ENCODE data around the gene ARHGAP45. TPM values are rescaled to one million over a fixed set of nuclear protein-coding genes. Genes with fewer than 3 reads are reported as not detected.

Gene ARHGAP45
- total RNA-seq, 1 donor from 2014 or later = 3.0 TPM

GRCh38 chr19:1106841-1107660, 40.1 kb downstream of the ARHGAP45 start:
- FAIRE-seq (no peak), DNase-seq (ENCODE audit: low read depth) (peak; percentile 46)
- H4K20me1 ChIP-seq (ENCODE audit: insufficient read depth, low read length) = peaks cover 36% of the 10 kb centered on the region
- Mint-ChIP-seq H3K9me3 (ENCODE audit: unreplicated experiment) (no peaks in the 10 kb centered on the region), H3K27ac (ENCODE audit: unreplicated experiment) (no peak overlapping the region), H3K4me3 (ENCODE audit: unreplicated experiment) (peak overlapping the region; percentile 74), H3K4me1 (ENCODE audit: low read depth, unreplicated experiment) (peaks cover 8% of the 10 kb centered on the region), H3K36me3 (ENCODE audit: low read depth, unreplicated experiment) (no peaks in the 10 kb centered on the region), H3K27me3 (ENCODE audit: low read depth, unreplicated experiment) (no peaks in the 10 kb centered on the region)
- no peak overlapping the region for H3K9ac ChIP-seq (ENCODE audit: low read length)
- peaks cover 23% of the 10 kb centered on the region for H3K79me2 ChIP-seq (ENCODE audit: insufficient read depth, low read length)
- no peak overlapping the region for H3K4me2 ChIP-seq (ENCODE audit: low read length)
- H3K4me1 ChIP-seq (ENCODE audit: insufficient read depth, low read length) = peaks cover 25% of the 10 kb centered on the region
- no peak for TF ChIP-seq EZH2 (IDR thresholded peaks at IDR 0.05; ENCODE audit: insufficient read depth, low read length)
- no peak for TF ChIP-seq CTCF (IDR thresholded peaks at IDR 0.05; ENCODE audit: insufficient read depth, low read depth, low read length)
- no peak overlapping the region for H3K27ac ChIP-seq (ENCODE audit: low read depth, low read length)
- no peaks in the 10 kb centered on the region for H3K27me3 ChIP-seq (ENCODE audit: insufficient read depth, low read length)
- H3K4me3 ChIP-seq (ENCODE audit: insufficient read depth, low read depth, low read length) = no peak overlapping the region
- H3K36me3 ChIP-seq (ENCODE audit: insufficient read depth, low read length) = no peaks in the 10 kb centered on the region
- no peaks in the 10 kb centered on the region for H3K9me3 ChIP-seq (ENCODE audit: insufficient read depth, low read depth, low read length)
- no peak overlapping the region for H2AFZ ChIP-seq (ENCODE audit: low read depth, low read length)

DNA sequence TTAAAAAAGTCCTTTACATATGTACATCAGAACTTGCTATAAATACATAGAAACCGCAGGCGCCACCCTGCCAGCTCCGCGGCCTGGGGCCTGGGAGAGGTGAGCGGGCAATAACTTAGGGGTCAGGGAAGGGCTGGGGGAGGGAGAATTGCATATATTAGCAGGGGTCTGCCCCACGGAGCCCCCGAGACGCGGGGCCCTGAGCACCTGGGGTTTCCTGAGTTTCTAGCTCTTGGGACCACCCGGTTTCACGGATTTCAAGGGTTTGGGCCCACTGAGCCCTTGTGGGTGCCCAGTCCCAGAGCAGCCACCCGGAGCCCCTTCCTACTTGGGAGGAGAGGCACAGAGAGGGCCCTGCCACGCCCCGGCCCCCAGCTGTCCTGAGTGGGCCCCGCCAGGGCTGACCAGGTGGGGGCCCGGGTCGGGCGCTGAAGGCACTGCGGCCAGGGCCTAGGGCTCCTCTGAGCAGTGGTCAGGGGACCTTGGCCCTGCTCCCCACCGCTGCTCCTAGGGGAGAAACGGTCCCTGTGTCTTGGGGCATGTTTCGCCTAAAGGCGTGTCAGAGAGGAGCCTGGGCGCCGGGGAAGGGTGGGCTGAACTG, 40.8 kb downstream of the ARHGAP45 start:
- H3K27me3 ChIP-seq (ENCODE audit: insufficient read depth, low read length) = no peaks in the 10 kb centered on the region
- H3K4me3 Mint-ChIP-seq (ENCODE audit: unreplicated experiment) = no peak overlapping the region
- no peak for FAIRE-seq

More for the DNA sequence above, 40.8 kb downstream of the ARHGAP45 start:
- H3K9me3 Mint-ChIP-seq (ENCODE audit: unreplicated experiment) = no peaks in the 10 kb centered on the region
- Histone ChIP-seq H4K20me1 (ENCODE audit: insufficient read depth, low read length) (peaks cover 40% of the 10 kb centered on the region), H3K4me2 (ENCODE audit: low read length) (no peak overlapping the region), H3K79me2 (ENCODE audit: insufficient read depth, low read length) (peaks cover 23% of the 10 kb centered on the region), H3K9me3 (ENCODE audit: insufficient read depth, low read depth, low read length) (no peaks in the 10 kb centered on the region), H3K4me3 (ENCODE audit: insufficient read depth, low read depth, low read length) (no peak overlapping the region), H3K4me1 (ENCODE audit: insufficient read depth, low read length) (peaks cover 20% of the 10 kb centered on the region), H2AFZ (ENCODE audit: low read depth, low read length) (no peak overlapping the region), H3K27ac (ENCODE audit: low read depth, low read length) (no peak overlapping the region), H3K36me3 (ENCODE audit: insufficient read depth, low read length) (no peaks in the 10 kb centered on the region), H3K9ac (ENCODE audit: low read length) (no peak overlapping the region)
- H3K4me1 Mint-ChIP-seq (ENCODE audit: low read depth, unreplicated experiment) = peaks cover 4% of the 10 kb centered on the region
- TF ChIP-seq EZH2 (IDR thresholded peaks at IDR 0.05; ENCODE audit: insufficient read depth, low read length) = no peak
- no peak for TF ChIP-seq CTCF (IDR thresholded peaks at IDR 0.05; ENCODE audit: insufficient read depth, low read depth, low read length)
- DNase-seq (ENCODE audit: low read depth) = no peak
- H3K36me3 Mint-ChIP-seq (ENCODE audit: low read depth, unreplicated experiment) = no peaks in the 10 kb centered on the region
- H3K27ac Mint-ChIP-seq (ENCODE audit: unreplicated experiment) = no peak overlapping the region
- no peaks in the 10 kb centered on the region for H3K27me3 Mint-ChIP-seq (ENCODE audit: low read depth, unreplicated experiment)

Measured in astrocyte (in vitro differentiated cells and primary cell).